H1 (cell line): ENCODE data around the gene PAQR4. TPM values are rescaled to one million over a fixed set of nuclear protein-coding genes. Genes with fewer than 3 reads are reported as not detected.

Experiments
- ASH2L ChIP-seq: fragments of 200-600, 300-600 bp; sonication (generic); IDR thresholded peaks from one replicate; pipeline ENCODE4 v1.7.1; 2017; ENCODE audit warnings: low read length
- CHD1 ChIP-seq: IDR thresholded peaks from 2 replicates; pipeline ENCODE4 v1.6.1; 2012; ENCODE audit warnings: low read depth, low read length, improper control_type of control experiment
- EP300 ChIP-seq, 2 experiments: IDR thresholded peaks; 1 replicate in 1 of 2; 2 replicates in 1 of 2; pipeline ENCODE4 v1.6.1; 2011 to 2012; ENCODE audit warnings: low read depth in 2 of 2, low read length in 2 of 2, mild to moderate bottlenecking in 2 of 2, borderline replicate concordance in 1 of 2, inconsistent platforms in 1 of 2, moderate library complexity in 1 of 2
- KDM5A ChIP-seq: fragments of 200-600 bp; IDR thresholded peaks from 2 replicates; pipeline ENCODE4 v1.7.1; 2012; ENCODE audit warnings: mild to moderate bottlenecking, low read length, inconsistent platforms, mixed read lengths
- POU5F1 ChIP-seq: IDR thresholded peaks from 2 replicates; pipeline ENCODE4 v1.6.1; 2011; ENCODE audit warnings: low read depth, mild to moderate bottlenecking, low read length, moderate library complexity
- SRF ChIP-seq: IDR thresholded peaks from 2 replicates; pipeline ENCODE4 v1.6.1; 2011; ENCODE audit warnings: mild to moderate bottlenecking, low read depth, low read length, moderate library complexity
- TAF1 ChIP-seq: IDR thresholded peaks from 2 replicates; pipeline ENCODE4 v1.6.1; 2011; ENCODE audit warnings: mild to moderate bottlenecking, low read depth, low read length
- TCF12 ChIP-seq: IDR thresholded peaks from 2 replicates; pipeline ENCODE4 v1.6.1; 2011; ENCODE audit warnings: low read depth, mild to moderate bottlenecking, low read length
- polyA plus RNA-seq, 7 experiments: library from polyadenylated mRNA; depleted of rRNA in 3 of 7; stranded (reverse) in 5 of 7; unstranded in 2 of 7; fragments of >200 nt in 5 of 7; fragments of 200-250 nt in 2 of 7; gene quantifications; 1 replicate in 5 of 7; 2 replicates in 1 of 7; 4 replicates in 1 of 7; pipeline versions ENCODE4 v1.2.1 to v1.2.3, GENCODE V29; 2011 to 2013; ENCODE audit warnings: missing spikeins in 2 of 7, mixed read lengths in 2 of 7
- total RNA-seq: library from RNA; stranded (reverse); fragmentation: NEBNext Ultra II Directional; extraction: Animal tissue kit (Norgen Biotek cat#: 25700); gene quantifications from 2 replicates; pipeline ENCODE4 v1.2.1, GENCODE V29; 2021
- TF ChIP-seq, protein P1 (sequence below): fragments of 300-600 bp; sonication (generic); IDR thresholded peaks from 2 replicates; pipeline ENCODE4 v1.7.1; 2012; ENCODE audit warnings: low read length, moderate library complexity, mild to moderate bottlenecking, inconsistent platforms; ENCODE audit not compliant: insufficient replicate concordance
- TF ChIP-seq, protein P2 (sequence below): IDR thresholded peaks from 2 replicates; pipeline ENCODE4 v1.6.1; 2011; ENCODE audit warnings: low read depth, mild to moderate bottlenecking, low read length; ENCODE audit not compliant: insufficient read depth
- TF ChIP-seq, protein P3 (sequence below): IDR thresholded peaks from 2 replicates; pipeline ENCODE4 v1.6.1; 2012; ENCODE audit warnings: inconsistent platforms

Gene PAQR4
- total and polyA plus RNA-seq, 2 of the 8 experiments (the other 6 are each of a cell fraction or from before 2014, with no cell fraction given): 28.2 to 34.6 TPM

- TF ChIP-seq, protein P1, sequence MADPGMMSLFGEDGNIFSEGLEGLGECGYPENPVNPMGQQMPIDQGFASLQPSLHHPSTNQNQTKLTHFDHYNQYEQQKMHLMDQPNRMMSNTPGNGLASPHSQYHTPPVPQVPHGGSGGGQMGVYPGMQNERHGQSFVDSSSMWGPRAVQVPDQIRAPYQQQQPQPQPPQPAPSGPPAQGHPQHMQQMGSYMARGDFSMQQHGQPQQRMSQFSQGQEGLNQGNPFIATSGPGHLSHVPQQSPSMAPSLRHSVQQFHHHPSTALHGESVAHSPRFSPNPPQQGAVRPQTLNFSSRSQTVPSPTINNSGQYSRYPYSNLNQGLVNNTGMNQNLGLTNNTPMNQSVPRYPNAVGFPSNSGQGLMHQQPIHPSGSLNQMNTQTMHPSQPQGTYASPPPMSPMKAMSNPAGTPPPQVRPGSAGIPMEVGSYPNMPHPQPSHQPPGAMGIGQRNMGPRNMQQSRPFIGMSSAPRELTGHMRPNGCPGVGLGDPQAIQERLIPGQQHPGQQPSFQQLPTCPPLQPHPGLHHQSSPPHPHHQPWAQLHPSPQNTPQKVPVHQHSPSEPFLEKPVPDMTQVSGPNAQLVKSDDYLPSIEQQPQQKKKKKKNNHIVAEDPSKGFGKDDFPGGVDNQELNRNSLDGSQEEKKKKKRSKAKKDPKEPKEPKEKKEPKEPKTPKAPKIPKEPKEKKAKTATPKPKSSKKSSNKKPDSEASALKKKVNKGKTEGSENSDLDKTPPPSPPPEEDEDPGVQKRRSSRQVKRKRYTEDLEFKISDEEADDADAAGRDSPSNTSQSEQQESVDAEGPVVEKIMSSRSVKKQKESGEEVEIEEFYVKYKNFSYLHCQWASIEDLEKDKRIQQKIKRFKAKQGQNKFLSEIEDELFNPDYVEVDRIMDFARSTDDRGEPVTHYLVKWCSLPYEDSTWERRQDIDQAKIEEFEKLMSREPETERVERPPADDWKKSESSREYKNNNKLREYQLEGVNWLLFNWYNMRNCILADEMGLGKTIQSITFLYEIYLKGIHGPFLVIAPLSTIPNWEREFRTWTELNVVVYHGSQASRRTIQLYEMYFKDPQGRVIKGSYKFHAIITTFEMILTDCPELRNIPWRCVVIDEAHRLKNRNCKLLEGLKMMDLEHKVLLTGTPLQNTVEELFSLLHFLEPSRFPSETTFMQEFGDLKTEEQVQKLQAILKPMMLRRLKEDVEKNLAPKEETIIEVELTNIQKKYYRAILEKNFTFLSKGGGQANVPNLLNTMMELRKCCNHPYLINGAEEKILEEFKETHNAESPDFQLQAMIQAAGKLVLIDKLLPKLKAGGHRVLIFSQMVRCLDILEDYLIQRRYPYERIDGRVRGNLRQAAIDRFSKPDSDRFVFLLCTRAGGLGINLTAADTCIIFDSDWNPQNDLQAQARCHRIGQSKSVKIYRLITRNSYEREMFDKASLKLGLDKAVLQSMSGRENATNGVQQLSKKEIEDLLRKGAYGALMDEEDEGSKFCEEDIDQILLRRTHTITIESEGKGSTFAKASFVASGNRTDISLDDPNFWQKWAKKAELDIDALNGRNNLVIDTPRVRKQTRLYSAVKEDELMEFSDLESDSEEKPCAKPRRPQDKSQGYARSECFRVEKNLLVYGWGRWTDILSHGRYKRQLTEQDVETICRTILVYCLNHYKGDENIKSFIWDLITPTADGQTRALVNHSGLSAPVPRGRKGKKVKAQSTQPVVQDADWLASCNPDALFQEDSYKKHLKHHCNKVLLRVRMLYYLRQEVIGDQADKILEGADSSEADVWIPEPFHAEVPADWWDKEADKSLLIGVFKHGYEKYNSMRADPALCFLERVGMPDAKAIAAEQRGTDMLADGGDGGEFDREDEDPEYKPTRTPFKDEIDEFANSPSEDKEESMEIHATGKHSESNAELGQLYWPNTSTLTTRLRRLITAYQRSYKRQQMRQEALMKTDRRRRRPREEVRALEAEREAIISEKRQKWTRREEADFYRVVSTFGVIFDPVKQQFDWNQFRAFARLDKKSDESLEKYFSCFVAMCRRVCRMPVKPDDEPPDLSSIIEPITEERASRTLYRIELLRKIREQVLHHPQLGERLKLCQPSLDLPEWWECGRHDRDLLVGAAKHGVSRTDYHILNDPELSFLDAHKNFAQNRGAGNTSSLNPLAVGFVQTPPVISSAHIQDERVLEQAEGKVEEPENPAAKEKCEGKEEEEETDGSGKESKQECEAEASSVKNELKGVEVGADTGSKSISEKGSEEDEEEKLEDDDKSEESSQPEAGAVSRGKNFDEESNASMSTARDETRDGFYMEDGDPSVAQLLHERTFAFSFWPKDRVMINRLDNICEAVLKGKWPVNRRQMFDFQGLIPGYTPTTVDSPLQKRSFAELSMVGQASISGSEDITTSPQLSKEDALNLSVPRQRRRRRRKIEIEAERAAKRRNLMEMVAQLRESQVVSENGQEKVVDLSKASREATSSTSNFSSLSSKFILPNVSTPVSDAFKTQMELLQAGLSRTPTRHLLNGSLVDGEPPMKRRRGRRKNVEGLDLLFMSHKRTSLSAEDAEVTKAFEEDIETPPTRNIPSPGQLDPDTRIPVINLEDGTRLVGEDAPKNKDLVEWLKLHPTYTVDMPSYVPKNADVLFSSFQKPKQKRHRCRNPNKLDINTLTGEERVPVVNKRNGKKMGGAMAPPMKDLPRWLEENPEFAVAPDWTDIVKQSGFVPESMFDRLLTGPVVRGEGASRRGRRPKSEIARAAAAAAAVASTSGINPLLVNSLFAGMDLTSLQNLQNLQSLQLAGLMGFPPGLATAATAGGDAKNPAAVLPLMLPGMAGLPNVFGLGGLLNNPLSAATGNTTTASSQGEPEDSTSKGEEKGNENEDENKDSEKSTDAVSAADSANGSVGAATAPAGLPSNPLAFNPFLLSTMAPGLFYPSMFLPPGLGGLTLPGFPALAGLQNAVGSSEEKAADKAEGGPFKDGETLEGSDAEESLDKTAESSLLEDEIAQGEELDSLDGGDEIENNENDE: no peak
- TF ChIP-seq ASH2L: no peak
- no peak for TF ChIP-seq TCF12
- TF ChIP-seq EP300 (IDR thresholded peaks at IDR 0.05; ENCODE audit: borderline replicate concordance in 1 of 2, low read depth in 2 of 2, low read length in 2 of 2): no peak
- TF ChIP-seq TAF1: no peak
- TF ChIP-seq POU5F1: no peak
- TF ChIP-seq KDM5A: no peak
- no peak for TF ChIP-seq CHD1
- TF ChIP-seq SRF: no peak
- TF ChIP-seq, protein P2, sequence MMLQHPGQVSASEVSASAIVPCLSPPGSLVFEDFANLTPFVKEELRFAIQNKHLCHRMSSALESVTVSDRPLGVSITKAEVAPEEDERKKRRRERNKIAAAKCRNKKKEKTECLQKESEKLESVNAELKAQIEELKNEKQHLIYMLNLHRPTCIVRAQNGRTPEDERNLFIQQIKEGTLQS: no peak
- TF ChIP-seq, protein P3, sequence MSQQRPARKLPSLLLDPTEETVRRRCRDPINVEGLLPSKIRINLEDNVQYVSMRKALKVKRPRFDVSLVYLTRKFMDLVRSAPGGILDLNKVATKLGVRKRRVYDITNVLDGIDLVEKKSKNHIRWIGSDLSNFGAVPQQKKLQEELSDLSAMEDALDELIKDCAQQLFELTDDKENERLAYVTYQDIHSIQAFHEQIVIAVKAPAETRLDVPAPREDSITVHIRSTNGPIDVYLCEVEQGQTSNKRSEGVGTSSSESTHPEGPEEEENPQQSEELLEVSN: no peak
Observed at GRCh38 chr16:2933701-2934100, 35.4 kb upstream of the PAQR4 start (continued).
